Liver (tissue), 9 donors: ENCODE data around the gene GOPC. TPM values are rescaled to one million over a fixed set of nuclear protein-coding genes. Genes with fewer than 3 reads are reported as not detected.

Experiments used
- DNase-seq: peaks from one replicate; pipeline ENCODE4 v3.0.0-alpha.2; 2017; ENCODE audit warnings: low spot score
- H3K27ac ChIP-seq, 2 donors: one replicate each; pipeline ENCODE4 v1.7.0; 2013; ENCODE audit warnings: inconsistent platforms in 2 of 2, low read length in 2 of 2, control low read depth in 1 of 2, low read depth in 1 of 2, mild to moderate bottlenecking in 1 of 2
- H3K27me3 ChIP-seq, 4 donors: one replicate each; pipeline versions ENCODE4 v1.6.1 to v1.7.0; 2013; ENCODE audit warnings: low read length in 3 of 4, inconsistent platforms in 1 of 4, mild to moderate bottlenecking in 1 of 4, moderate library complexity in 1 of 4; ENCODE audit not compliant: control insufficient read depth in 4 of 4, insufficient read depth in 4 of 4
- H3K36me3 ChIP-seq, 4 donors: one replicate each; pipeline versions ENCODE4 v1.6.1 to v1.7.0; 2013; ENCODE audit warnings: low read length in 3 of 4, mild to moderate bottlenecking in 3 of 4, low read depth in 1 of 4, moderate library complexity in 1 of 4; ENCODE audit not compliant: control insufficient read depth in 4 of 4, insufficient read depth in 3 of 4
- H3K4me1 ChIP-seq, 4 donors: one replicate each; pipeline versions ENCODE4 v1.6.1 to v1.7.0; 2013; ENCODE audit warnings: low read length in 3 of 4, mild to moderate bottlenecking in 3 of 4, moderate library complexity in 1 of 4; ENCODE audit not compliant: control insufficient read depth in 4 of 4, insufficient read depth in 4 of 4
- H3K4me3 ChIP-seq, 3 donors: one replicate each; pipeline versions ENCODE4 v1.6.1 to v1.7.0; 2013; ENCODE audit warnings: low read length in 3 of 3, control low read depth in 1 of 3, low read depth in 1 of 3, mild to moderate bottlenecking in 1 of 3
- H3K9ac ChIP-seq, 2 donors: one replicate each; pipeline ENCODE4 v1.7.0; 2013; ENCODE audit warnings: low read length in 2 of 2, mild to moderate bottlenecking in 2 of 2, moderate library complexity in 2 of 2, control low read depth in 1 of 2, low read depth in 1 of 2
- H3K9me3 ChIP-seq, 4 donors: one replicate each; pipeline versions ENCODE4 v1.6.1 to v1.7.0; 2013; ENCODE audit warnings: low read length in 3 of 4; ENCODE audit not compliant: control insufficient read depth in 4 of 4
- ATF3 ChIP-seq: IDR thresholded peaks from 2 replicates; pipeline ENCODE4 v1.6.1; 2016; ENCODE audit warnings: antibody characterized with exemption
- CTCF ChIP-seq: fragments of 150-350 bp; IDR thresholded peaks from 2 replicates; pipeline ENCODE4 v1.5.1; 2017; ENCODE audit warnings: improper control_type of control experiment, low read depth, low read length; ENCODE audit not compliant: missing input control
- EGR1 ChIP-seq, 2 donors: IDR thresholded peaks; 2 replicates each; pipeline ENCODE4 v1.6.1; 2016 to 2018; ENCODE audit warnings: antibody characterized with exemption in 2 of 2, low read depth in 2 of 2
- FOXA1 ChIP-seq: IDR thresholded peaks from 2 replicates; pipeline ENCODE4 v1.6.1; 2016; ENCODE audit warnings: antibody characterized with exemption
- FOXA2 ChIP-seq: IDR thresholded peaks from 2 replicates; pipeline ENCODE4 v1.6.1; 2016; ENCODE audit warnings: antibody characterized with exemption
- HNF4A ChIP-seq, 2 donors: conservative IDR thresholded peaks; 2 replicates each; pipeline ENCODE4 v1.6.1; 2016; ENCODE audit warnings: antibody characterized with exemption in 2 of 2, mild to moderate bottlenecking in 2 of 2
- HNF4G ChIP-seq: IDR thresholded peaks from 2 replicates; pipeline ENCODE4 v1.6.1; 2016; ENCODE audit warnings: antibody characterized with exemption
- JUND ChIP-seq, 2 donors: IDR thresholded peaks; 2 replicates each; pipeline ENCODE4 v1.6.1; 2016; ENCODE audit warnings: antibody characterized with exemption in 2 of 2
- MAX ChIP-seq: IDR thresholded peaks from 2 replicates; pipeline ENCODE4 v1.6.1; 2016; ENCODE audit warnings: antibody characterized with exemption
- NR2F2 ChIP-seq: IDR thresholded peaks from 2 replicates; pipeline ENCODE4 v1.6.1; 2016; ENCODE audit warnings: antibody characterized with exemption
- RAD21 ChIP-seq, 2 donors: IDR thresholded peaks; 2 replicates each; pipeline ENCODE4 v1.6.1; 2016; ENCODE audit warnings: antibody characterized with exemption in 2 of 2, mild to moderate bottlenecking in 2 of 2
- REST ChIP-seq: IDR thresholded peaks from 2 replicates; pipeline ENCODE4 v1.6.1; 2016; ENCODE audit warnings: antibody characterized with exemption, mild to moderate bottlenecking
- RXRA ChIP-seq, 2 donors: IDR thresholded peaks; 2 replicates each; pipeline ENCODE4 v1.6.1; 2017 to 2018; ENCODE audit warnings: antibody characterized with exemption in 2 of 2, mild to moderate bottlenecking in 1 of 2
- SP1 ChIP-seq: IDR thresholded peaks from 2 replicates; pipeline ENCODE4 v1.6.1; 2018; ENCODE audit warnings: antibody characterized with exemption, mild to moderate bottlenecking
- TAF1 ChIP-seq: conservative IDR thresholded peaks from 2 replicates; pipeline ENCODE4 v1.6.1; 2016; ENCODE audit warnings: antibody characterized with exemption, mild to moderate bottlenecking
- YY1 ChIP-seq: IDR thresholded peaks from 2 replicates; pipeline ENCODE4 v1.6.1; 2016; ENCODE audit warnings: antibody characterized with exemption, mild to moderate bottlenecking
- ZBTB33 ChIP-seq: IDR thresholded peaks from 2 replicates; pipeline ENCODE4 v1.6.1; 2016; ENCODE audit warnings: antibody characterized with exemption
- WGBS: extraction: QIAGEN DNeasy Blood & Tissue Kit; methylation state at CpG from one replicate; pipeline ENCODE4 v1.1.7; 2013; 5-methylcytosine and 5-hydroxymethylcytosine counted together
- polyA plus RNA-seq, 2 donors: library from polyadenylated mRNA; stranded (reverse) in 1 of 2; unstranded in 1 of 2; fragments of 200-250 nt in 1 of 2; fragments of >200 nt in 1 of 2; fragmentation: Nextera tagmentation in 1 of 2; extraction: Ambion mirVana in 1 of 2; gene quantifications; one replicate each; pipeline versions ENCODE4 v1.2.1 to v1.2.3, GENCODE V29; 2013 to 2015
- total RNA-seq, 2 donors: library from RNA; depleted of rRNA; stranded (reverse); fragments of >200 nt; gene quantifications; one replicate each; pipeline ENCODE4 v1.2.3, GENCODE V29; 2014
- donor health status: healthy.
- donor health status: healthy.
- donor health status: healthy.
- donor health status: healthy.
- donor health status: healthy.

Gene GOPC
- total and polyA plus RNA-seq, 4 donors: 7.4 to 17.8 (median 11.4) TPM

GRCh38 chr6:117607511-117607910, 5.2 kb upstream of the GOPC start:
- H3K27ac ChIP-seq: no peak overlapping the region
- peaks cover 0 to 7% (median 5%) of the 10 kb centered on the region in 4 donors for H3K4me1 ChIP-seq
- DNase-seq: no peak
- H3K9me3 ChIP-seq: no peaks in the 10 kb centered on the region
- 66% methylated on average over 3 of the region's 3 CpGs for WGBS
- H3K4me3 ChIP-seq: no peak overlapping the region
- TF ChIP-seq RXRA (IDR thresholded peaks at IDR 0.05): no peak
- TF ChIP-seq HNF4A (conservative IDR thresholded peaks at IDR 0.05): no peak
- no peak for TF ChIP-seq YY1
- no peak for TF ChIP-seq FOXA1
- no peak for TF ChIP-seq CTCF
- no peak for TF ChIP-seq ATF3
- TF ChIP-seq ZBTB33: no peak
- TF ChIP-seq TAF1: no peak
- no peak for TF ChIP-seq FOXA2
- no peak for TF ChIP-seq JUND (IDR thresholded peaks at IDR 0.05)
- no peak for TF ChIP-seq REST
- TF ChIP-seq EGR1 (IDR thresholded peaks at IDR 0.05; ENCODE audit: low read depth in 2 of 2): no peak
- H3K9ac ChIP-seq: no peak overlapping the region
- no peaks in the 10 kb centered on the region for H3K27me3 ChIP-seq
- H3K36me3 ChIP-seq: no peaks in the 10 kb centered on the region

- no peak overlapping the region for H3K27ac ChIP-seq
- WGBS: 30% methylated on average over 7 of the region's 7 CpGs
- no peak for DNase-seq
- TF ChIP-seq JUND (IDR thresholded peaks at IDR 0.05) (no peak), SP1 (no peak), HNF4A (conservative IDR thresholded peaks at IDR 0.05) (no peak), REST (no peak), ZBTB33 (no peak), FOXA2 (peak; percentile 43), HNF4G (no peak), TAF1 (no peak), RXRA (IDR thresholded peaks at IDR 0.05) (peak in 1 of 2 donors; percentile 23), RAD21 (IDR thresholded peaks at IDR 0.05) (peak; percentile 91 to 95), YY1 (no peak), MAX (no peak), NR2F2 (no peak)
These were observed 3.0 kb upstream of the GOPC start for GRCh38 chr6:117605169-117605826.

More at GRCh38 chr6:117605169-117605826, 3.0 kb upstream of the GOPC start:
- peaks cover 0 to 19% (median 10%) of the 10 kb centered on the region in 4 donors for H3K4me1 ChIP-seq
- H3K9ac ChIP-seq: no peak overlapping the region
- no peaks in the 10 kb centered on the region for H3K36me3 ChIP-seq
- H3K4me3 ChIP-seq: no peak overlapping the region
- H3K9me3 ChIP-seq: no peaks in the 10 kb centered on the region
- H3K27me3 ChIP-seq: no peaks in the 10 kb centered on the region
